Esophagus squamous epithelium (tissue), 5 donors: ENCODE results near the gene ANK3. TPM values are rescaled to one million over a fixed set of nuclear protein-coding genes. Genes with fewer than 3 reads are reported as not detected.

Experiments
- DNase-seq: peaks from one replicate; lab custom pipeline; 2025; lab: John Stamatoyannopoulos, UW
- H3K27ac ChIP-seq, 4 donors: fragments of 200-600 bp; sonication (generic); one replicate each; pipeline ENCODE4 v1.5.1; 2016 to 2019; ENCODE audit warnings: mild to moderate bottlenecking in 1 of 4
- H3K27me3 ChIP-seq, 4 donors: fragments of 200-600 bp; sonication (generic); 1 replicate in 3 of 4; 2 replicates in 1 of 4; pipeline versions ENCODE4 v1.5.1 to v1.6.0; 2017 to 2021; ENCODE audit warnings: antibody characterized with exemption in 1 of 4
- H3K36me3 ChIP-seq, 3 donors: fragments of 200-600 bp; sonication (generic); one replicate each; pipeline ENCODE4 v1.5.1; 2016 to 2019
- H3K4me1 ChIP-seq, 3 donors: fragments of 200-600 bp; sonication (generic); one replicate each; pipeline ENCODE4 v1.5.1; 2017 to 2019
- H3K4me3 ChIP-seq, 4 donors: fragments of 200-600 bp; sonication (generic); 1 replicate in 3 of 4; 2 replicates in 1 of 4; pipeline ENCODE4 v1.5.1; 2016 to 2019; ENCODE audit warnings: mild to moderate bottlenecking in 2 of 4, moderate library complexity in 1 of 4
- H3K9me3 ChIP-seq, 3 donors: fragments of 200-600 bp; sonication (generic); one replicate each; pipeline ENCODE4 v1.5.1; 2016 to 2019
- CTCF ChIP-seq, 6 experiments: fragments of 450-650 bp in 4 of 6; fragments of 200-600 bp in 2 of 6; sonication (generic) in 2 of 6; IDR thresholded peaks; one replicate each; pipeline ENCODE4 v1.5.1; 2016 to 2019; ENCODE audit warnings: antibody characterized with exemption in 6 of 6, mild to moderate bottlenecking in 4 of 6, moderate library complexity in 4 of 6
- POLR2A ChIP-seq, 4 donors: fragments of 450-650 bp; IDR thresholded peaks; one replicate each; pipeline ENCODE4 v1.6.1; 2017; ENCODE audit warnings: antibody characterized with exemption in 4 of 4, mild to moderate bottlenecking in 4 of 4, moderate library complexity in 3 of 4
- WGBS, 2 donors: methylation state at CpG; one replicate each; pipeline ENCODE4 v1.1.5; 2018; 5-methylcytosine and 5-hydroxymethylcytosine counted together
- intact Hi-C: fragments of 100-400 bp; cut with DNase I; formaldehyde crosslinking; loops from one replicate; pipeline ENCODE4 v1.15.0; 2022
- total RNA-seq, 4 donors: library from RNA; depleted of rRNA; stranded (reverse); fragments of >200 nt; gene quantifications; one replicate each; pipeline ENCODE4 v1.1.0, GENCODE V29; 2016
- donor health status: DM: yes; HTN: yes; CAD: no.

Gene ANK3
- total RNA-seq, 4 donors from 2014 or later: 23.1 to 59.1 (median 33.0) TPM

DNA sequence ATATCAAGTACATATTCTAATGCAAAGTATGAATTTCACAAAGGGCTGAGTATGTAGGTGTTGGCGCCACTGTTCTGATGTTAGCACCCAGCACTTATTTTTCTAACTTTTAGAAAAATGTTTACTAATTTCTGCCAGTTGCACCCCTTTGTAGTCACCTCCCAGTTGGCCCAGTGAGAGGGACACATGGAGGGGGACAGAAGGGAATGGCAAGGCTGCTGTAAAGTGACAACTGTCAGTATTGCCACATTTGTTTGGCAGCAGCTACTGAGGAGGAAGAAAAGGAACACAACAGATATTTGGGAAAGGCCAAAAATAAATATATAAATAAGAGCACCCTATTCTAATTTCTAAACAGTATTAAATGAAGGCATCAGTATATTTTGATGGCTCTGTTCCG, 57.3 kb downstream of the ANK3 start:
- Histone ChIP-seq H3K36me3 (no peaks in the 10 kb centered on the region), H3K9me3 (no peaks in the 10 kb centered on the region), H3K27ac (no peak overlapping the region), H3K27me3 (no peaks in the 10 kb centered on the region), H3K4me1 (no peaks in the 10 kb centered on the region), H3K4me3 (no peak overlapping the region)
- TF ChIP-seq POLR2A (IDR thresholded peaks at IDR 0.05) (no peak), CTCF (IDR thresholded peaks at IDR 0.05) (no peak)
- intact Hi-C loops: no loop called here
- DNase-seq: no peak
- 48 to 96% methylated on average over 2 of the region's 2 CpGs for WGBS, 2 donors

- no peaks in the 10 kb centered on the region for H3K9me3 ChIP-seq
- intact Hi-C loops: no loop called here
- H3K27me3 ChIP-seq: no peaks in the 10 kb centered on the region
- 86 to 95% methylated on average over 3 of the region's 3 CpGs for WGBS, 2 donors
- H3K4me1 ChIP-seq: no peaks in the 10 kb centered on the region
- H3K4me3 ChIP-seq: no peak overlapping the region
- H3K36me3 ChIP-seq: no peaks in the 10 kb centered on the region
- no peak for TF ChIP-seq POLR2A (IDR thresholded peaks at IDR 0.05)
- TF ChIP-seq CTCF (IDR thresholded peaks at IDR 0.05): no peak
- DNase-seq: no peak
- no peak overlapping the region for H3K27ac ChIP-seq
Observed at GRCh38 chr10:60331886-60332285, 57.8 kb downstream of the ANK3 start.

- WGBS, 2 donors: 39 to 61% methylated on average over 2 of the region's 2 CpGs
- no peak overlapping the region for H3K27ac ChIP-seq
- DNase-seq: no peak
- no peaks in the 10 kb centered on the region for H3K27me3 ChIP-seq
- intact Hi-C loops: no loop called here
- no peak overlapping the region for H3K4me3 ChIP-seq
- H3K36me3 ChIP-seq: no peaks in the 10 kb centered on the region
- no peaks in the 10 kb centered on the region for H3K4me1 ChIP-seq
- no peaks in the 10 kb centered on the region for H3K9me3 ChIP-seq
- TF ChIP-seq POLR2A (IDR thresholded peaks at IDR 0.05): no peak
- TF ChIP-seq CTCF (IDR thresholded peaks at IDR 0.05): no peak
Observed at GRCh38 chr10:60323162-60323561, 66.5 kb downstream of the ANK3 start.

DNA sequence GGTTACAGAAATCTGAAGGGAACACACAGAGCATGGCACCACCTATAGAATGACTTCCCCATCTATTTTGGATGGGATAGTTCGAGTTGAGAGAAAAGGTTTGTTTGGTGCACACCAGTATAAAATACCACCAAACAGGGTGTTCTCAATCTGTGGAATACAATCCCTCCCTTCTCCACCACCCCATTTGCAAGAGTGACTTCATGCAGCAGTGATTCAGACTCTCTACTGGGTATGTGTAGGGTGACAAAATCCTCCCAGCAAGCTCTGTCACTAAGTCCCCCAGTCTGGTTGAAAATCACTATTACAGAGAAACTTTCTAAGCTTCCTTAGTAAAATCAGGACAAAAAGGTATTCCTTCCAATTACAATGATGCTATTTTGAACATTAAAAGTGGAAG, 69.0 kb downstream of the ANK3 start:
- Histone ChIP-seq H3K27me3 (no peaks in the 10 kb centered on the region), H3K4me3 (no peak overlapping the region), H3K9me3 (no peaks in the 10 kb centered on the region), H3K4me1 (peaks cover 0 to 7% (median 3%) of the 10 kb centered on the region in 3 donors), H3K27ac (no peak overlapping the region), H3K36me3 (no peaks in the 10 kb centered on the region)
- intact Hi-C loops: no loop called here
- no peak for DNase-seq
- WGBS, 2 donors: 80 to 100% methylated on average over 1 of the region's 1 CpG
- TF ChIP-seq POLR2A (IDR thresholded peaks at IDR 0.05) (no peak), CTCF (IDR thresholded peaks at IDR 0.05) (no peak)

DNA sequence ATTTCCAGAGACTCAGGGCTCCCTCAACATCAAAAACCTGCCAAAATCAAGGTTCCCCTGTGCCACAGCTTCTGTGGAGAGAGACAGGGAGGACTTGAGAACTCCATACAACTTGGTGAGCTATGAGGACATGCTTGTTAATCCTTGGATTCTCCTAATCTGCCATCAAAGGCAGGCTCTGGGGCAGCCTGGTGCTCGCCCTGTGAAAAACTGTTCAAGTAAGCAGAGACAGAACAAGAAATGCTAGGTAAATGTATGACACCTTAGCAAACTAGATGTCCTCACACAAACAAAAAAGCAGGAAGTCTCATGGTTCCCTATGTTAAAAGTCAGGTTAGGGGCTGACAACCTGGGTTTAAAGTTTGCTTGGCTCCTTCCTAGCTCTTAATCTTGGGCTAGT, 73.6 kb downstream of the ANK3 start:
- intact Hi-C loops: no loop called here
- H3K27ac ChIP-seq: no peak overlapping the region
- no peak for TF ChIP-seq POLR2A (IDR thresholded peaks at IDR 0.05)
- TF ChIP-seq CTCF (IDR thresholded peaks at IDR 0.05): no peak
- peaks cover 0 to 40% (median 3%) of the 10 kb centered on the region in 3 donors for H3K4me1 ChIP-seq
- 78 to 90% methylated on average over 1 of the region's 1 CpG for WGBS, 2 donors
- H3K4me3 ChIP-seq: no peak overlapping the region
- no peaks in the 10 kb centered on the region for H3K9me3 ChIP-seq
- H3K36me3 ChIP-seq: no peaks in the 10 kb centered on the region
- DNase-seq: no peak
- H3K27me3 ChIP-seq: no peaks in the 10 kb centered on the region
